Activated CD8-positive, alpha-beta T cell treated with anti-CD3 and anti-CD28 coated beads for 36 hours (primary cell): Measurements from ENCODE around the gene TMEM169. TPM values are rescaled to one million over a fixed set of nuclear protein-coding genes. Genes with fewer than 3 reads are reported as not detected.
"Not testable (repeated sequence)": the region's sequence is repeated elsewhere in the genome, so short reads cannot be mapped to it uniquely, and the experiment has no call there.

Experiments used
- ATAC-seq: fragments of 200-7000 bp; cut with Tn5 transposase; one replicate; pipeline ENCODE4 v1.10.0; 2021; ENCODE audit warnings: mild to moderate bottlenecking, moderate library complexity
- CTCF ChIA-PET: fragments of 350-600 bp; sonication (Branson Sonifier 250); formaldehyde crosslinking; loops from one replicate; lab custom pipeline; 2021; ENCODE audit warnings: antibody characterized with exemption; lab: Charles Lee
- POLR2A ChIA-PET: fragments of 350-600 bp; sonication (Branson Sonifier 250); formaldehyde crosslinking; loops from one replicate; lab custom pipeline; 2021; ENCODE audit warnings: antibody characterized with exemption; lab: Charles Lee
- DNase-seq: peaks from one replicate; pipeline ENCODE4 v3.0.0-alpha.2; 2020
- H3K27ac Mint-ChIP-seq: one replicate; pipeline ENCODE4 v1.8.0; 2021; ENCODE audit warnings: mild to moderate bottlenecking, mixed read lengths
- H3K27me3 Mint-ChIP-seq: one replicate; pipeline ENCODE4 v1.8.0; 2021; ENCODE audit warnings: mixed read lengths
- H3K36me3 Mint-ChIP-seq: one replicate; pipeline ENCODE4 v1.8.0; 2021; ENCODE audit warnings: low read depth, mixed read lengths
- H3K4me1 Mint-ChIP-seq: one replicate; pipeline ENCODE4 v1.8.0; 2021; ENCODE audit warnings: low read depth, mixed read lengths
- H3K4me3 Mint-ChIP-seq: one replicate; pipeline ENCODE4 v1.8.0; 2021; ENCODE audit warnings: mild to moderate bottlenecking, moderate library complexity, mixed read lengths
- H3K9me3 Mint-ChIP-seq: one replicate; pipeline ENCODE4 v1.8.0; 2021; ENCODE audit warnings: mixed read lengths
- CTCF ChIP-seq: fragments of 200-600 bp; IDR thresholded peaks from one replicate; pipeline ENCODE4 v1.8.0; 2022; ENCODE audit warnings: antibody characterized with exemption, mild to moderate bottlenecking
- intact Hi-C: fragments of 100-400 bp; cut with micrococcal nuclease; formaldehyde crosslinking; loops from one replicate; pipeline ENCODE4 v1.10.0; 2022
- total RNA-seq, 2 experiments: library from RNA; stranded (reverse); gene quantifications; one replicate each; pipeline ENCODE4 v1.2.3, GENCODE V29; 2021

TMEM169 gene
- total RNA-seq, 2 experiments from 2014 or later: 0.76 to 0.83 TPM

- H3K27ac Mint-ChIP-seq: peak overlapping the region; percentile 50
- peaks cover 5% of the 10 kb centered on the region for H3K36me3 Mint-ChIP-seq
- intact Hi-C loops: no loop called here
- H3K27me3 Mint-ChIP-seq: no peaks in the 10 kb centered on the region
- H3K4me3 Mint-ChIP-seq: no peak overlapping the region
- no peak for TF ChIP-seq CTCF
- DNase-seq (no peak), ATAC-seq (no peak)
- CTCF ChIA-PET: interaction anchor here (1.3 to 2.6 kb wide), 3 partner anchors 10 to 52 kb away, joined by 3 to 8 read pairs (median 4); no protein-coding TSS in a partner anchor
- no peaks in the 10 kb centered on the region for H3K9me3 Mint-ChIP-seq
- H3K4me1 Mint-ChIP-seq: peaks cover 30% of the 10 kb centered on the region
- POLR2A ChIA-PET: no interaction called here
These were observed 7.3 kb upstream of the TMEM169 start for GRCh38 chr2:216074380-216074779.

- Mint-ChIP-seq H3K4me1 (peaks cover 30% of the 10 kb centered on the region), H3K27ac (no peak overlapping the region), H3K4me3 (no peak overlapping the region), H3K9me3 (no peaks in the 10 kb centered on the region), H3K36me3 (peaks cover 5% of the 10 kb centered on the region), H3K27me3 (no peaks in the 10 kb centered on the region)
- no peak for TF ChIP-seq CTCF
- ChIA-PET POLR2A (no interaction called here), CTCF (interaction anchor here (1.0 to 2.6 kb wide), 7 partner anchors 10 to 144 kb away, joined by 3 to 8 read pairs (median 4); partner anchors contain the start of gene XRCC5)
- intact Hi-C loops: no loop called here
- DNase-seq (no peak), ATAC-seq (no peak)
These were observed 6.9 kb upstream of the TMEM169 start for GRCh38 chr2:216074794-216075193.

GRCh38 chr2:216075510-216076485 is 5.9 kb upstream of the TMEM169 start:
- peaks cover 34% of the 10 kb centered on the region for H3K4me1 Mint-ChIP-seq
- H3K4me3 Mint-ChIP-seq: no peak overlapping the region
- no peak overlapping the region for H3K27ac Mint-ChIP-seq
- no peaks in the 10 kb centered on the region for H3K27me3 Mint-ChIP-seq
- no peak for ATAC-seq
- TF ChIP-seq CTCF: no peak
- no peaks in the 10 kb centered on the region for H3K9me3 Mint-ChIP-seq
- peaks cover 5% of the 10 kb centered on the region for H3K36me3 Mint-ChIP-seq
- no peak for DNase-seq
- ChIA-PET POLR2A (no interaction called here), CTCF (interaction anchor here (1.0 to 1.2 kb wide), 5 partner anchors 16 to 145 kb away, joined by 3 to 4 read pairs (median 3); partner anchors contain the start of gene XRCC5)
- intact Hi-C loops: no loop called here

GRCh38 chr2:216078776-216079175 is 2.9 kb upstream of the TMEM169 start:
- H3K27me3 Mint-ChIP-seq: no peaks in the 10 kb centered on the region
- DNase-seq (no peak), ATAC-seq (no peak)
- H3K4me3 Mint-ChIP-seq: no peak overlapping the region
- CTCF ChIA-PET: no interaction called here
- no peaks in the 10 kb centered on the region for H3K9me3 Mint-ChIP-seq
- H3K36me3 Mint-ChIP-seq: no peaks in the 10 kb centered on the region
- POLR2A ChIA-PET: no interaction called here
- TF ChIP-seq CTCF: no peak
- H3K4me1 Mint-ChIP-seq: peaks cover 55% of the 10 kb centered on the region
- H3K27ac Mint-ChIP-seq: no peak overlapping the region
- intact Hi-C loops: no loop called here

GRCh38 chr2:216080048-216080447 is 1.7 kb upstream of the TMEM169 start:
- POLR2A ChIA-PET: interaction anchor here (7.0 kb wide), 1 partner anchor 28 kb away, joined by 41 read pairs; the partner anchor contains the start of gene XRCC5
- H3K27me3 Mint-ChIP-seq, H3K36me3 Mint-ChIP-seq, DNase-seq, H3K27ac Mint-ChIP-seq, H3K9me3 Mint-ChIP-seq, ATAC-seq, CTCF ChIA-PET, intact Hi-C loops: not testable (repeated sequence)
- Mint-ChIP-seq H3K4me3 (peak overlapping the region; percentile 27), H3K4me1 (peaks cover 53% of the 10 kb centered on the region)
